GM21576 (cell line): ENCODE results near the gene NOS1AP.
"Not testable (repeated sequence)": the region's sequence is repeated elsewhere in the genome, so short reads cannot be mapped to it uniquely, and the experiment has no call there.

ENCODE experiments used
- ATAC-seq: cut with Tn5 transposase; IDR thresholded peaks from one replicate; pipeline ENCODE4 v1.9.1; 2021; ENCODE audit warnings: mild to moderate bottlenecking, moderate library complexity; ENCODE audit not compliant: unreplicated experiment

NOS1AP gene

GRCh38 chr1:162056579-162056978, 12.9 kb upstream of the NOS1AP start:
- no peak for ATAC-seq

- ATAC-seq: no peak
Measured at GRCh38 chr1:162059721-162060120, 9.8 kb upstream of the NOS1AP start.

GRCh38 chr1:162060314-162060713, 9.2 kb upstream of the NOS1AP start:
- no peak for ATAC-seq

GRCh38 chr1:162062542-162063015, 6.9 kb upstream of the NOS1AP start:
- ATAC-seq: no peak

GRCh38 chr1:162065016-162065415, 4.5 kb upstream of the NOS1AP start:
- no peak for ATAC-seq

GRCh38 chr1:162066836-162067235, 2.7 kb upstream of the NOS1AP start:
- ATAC-seq: not testable (repeated sequence)

GRCh38 chr1:162067466-162067865, 2.0 kb upstream of the NOS1AP start:
- no peak for ATAC-seq

GRCh38 chr1:162068301-162068700, 1.2 kb upstream of the NOS1AP start:
- no peak for ATAC-seq

- no peak for ATAC-seq
Measured at GRCh38 chr1:162070094-162070748, 730 bp downstream of the NOS1AP start.

GRCh38 chr1:162070825-162071224, 1.3 kb downstream of the NOS1AP start:
- no peak for ATAC-seq

- ATAC-seq: no peak
Measured at GRCh38 chr1:162072740-162073139, 3.2 kb downstream of the NOS1AP start.

GRCh38 chr1:162074276-162075005, 5.0 kb downstream of the NOS1AP start:
- ATAC-seq: no peak

- no peak for ATAC-seq
Measured at GRCh38 chr1:162075862-162076261, 6.4 kb downstream of the NOS1AP start.

GRCh38 chr1:162077648-162078299, 8.3 kb downstream of the NOS1AP start:
- no peak for ATAC-seq

GRCh38 chr1:162079030-162079429, 9.5 kb downstream of the NOS1AP start:
- no peak for ATAC-seq

GRCh38 chr1:162080472-162081015, 11.1 kb downstream of the NOS1AP start:
- no peak for ATAC-seq

GRCh38 chr1:162081316-162081715, 11.8 kb downstream of the NOS1AP start:
- no peak for ATAC-seq

- not testable (repeated sequence) for ATAC-seq
Measured at GRCh38 chr1:162082080-162082479, 12.6 kb downstream of the NOS1AP start.

GRCh38 chr1:162083273-162083672, 13.8 kb downstream of the NOS1AP start:
- ATAC-seq: no peak

GRCh38 chr1:162085991-162086390, 16.5 kb downstream of the NOS1AP start:
- ATAC-seq: no peak

GRCh38 chr1:162087111-162087510, 17.6 kb downstream of the NOS1AP start:
- no peak for ATAC-seq

- no peak for ATAC-seq
Measured at GRCh38 chr1:162087574-162087973, 18.1 kb downstream of the NOS1AP start.
